Activated T-helper 1 cell treated with anti-CD3 and anti-CD28 coated beads, Interleukin-2, amount 50 U/mL, for 16 hours (primary cell): ENCODE results near the gene CARD11.

ENCODE experiments used
- DNase-seq, 2 donors: peaks; one replicate each; pipeline ENCODE4 v3.0.0-alpha.2; 2020; ENCODE audit warnings: low read depth in 1 of 2, low spot score in 1 of 2

CARD11 gene

DNA sequence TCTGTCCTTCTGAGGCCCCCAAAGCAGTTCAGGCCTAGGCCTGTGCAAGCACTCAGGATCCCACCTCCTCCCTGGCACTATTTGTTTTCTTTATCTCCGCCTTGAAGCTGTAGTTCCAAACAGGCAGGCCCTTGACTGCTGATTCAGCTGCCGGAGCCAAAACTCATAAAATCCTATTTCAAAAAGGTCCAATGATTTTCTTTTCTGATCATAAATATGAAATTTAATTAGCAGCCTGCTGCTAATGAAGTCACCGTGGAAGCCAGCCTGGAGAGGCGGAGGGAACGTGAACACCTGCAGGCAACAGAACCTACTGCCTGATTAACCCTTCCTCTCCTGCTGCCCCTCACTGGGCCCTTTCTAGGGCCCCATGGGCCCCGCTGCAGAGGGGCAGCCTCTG is 60.1 kb downstream of the CARD11 start:
- DNase-seq: no peak

GRCh38 chr7:2982831-2983230 is 60.8 kb downstream of the CARD11 start:
- peak; percentile 22 for DNase-seq

DNA sequence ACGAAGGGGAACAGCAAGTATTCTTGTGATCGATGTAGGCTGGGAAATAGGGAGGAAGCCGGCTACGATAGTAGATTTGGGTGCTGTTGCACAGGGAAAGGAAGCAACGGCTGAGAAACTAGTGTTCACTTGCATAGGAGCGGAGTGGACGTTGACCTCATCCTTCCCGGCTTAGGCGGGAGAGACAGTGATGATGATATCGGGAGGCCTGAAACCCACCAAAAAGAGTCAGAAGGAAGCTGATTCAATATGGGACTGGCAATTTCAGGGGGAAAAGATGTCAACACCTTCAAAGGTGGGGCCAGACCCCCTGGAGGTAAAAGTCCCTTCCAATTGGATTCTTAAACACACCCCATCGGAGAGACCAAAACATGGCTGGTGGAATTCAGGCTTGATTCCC is 61.3 kb downstream of the CARD11 start:
- DNase-seq: no peak

DNA sequence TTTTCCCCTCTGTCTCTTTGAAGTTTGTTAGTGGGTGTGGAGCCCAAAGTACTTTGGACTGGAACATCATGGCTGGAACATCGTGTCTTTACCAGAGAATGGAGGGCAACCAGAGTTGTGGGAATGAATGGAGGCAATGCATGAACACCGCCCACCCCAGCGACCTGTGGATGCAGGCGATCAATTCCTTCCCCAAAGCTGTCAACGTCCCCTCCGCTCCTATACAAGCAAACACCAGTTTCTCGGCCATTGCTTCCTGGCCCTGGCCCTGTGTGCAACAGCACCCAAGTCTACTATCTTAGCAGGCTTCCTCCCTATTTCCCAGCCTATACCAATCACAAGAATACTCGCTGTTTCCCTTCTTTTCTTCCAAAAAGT is 62.6 kb downstream of the CARD11 start:
- DNase-seq: no peak

- DNase-seq: no peak
These were observed 63.1 kb downstream of the CARD11 start for GRCh38 chr7:2980401-2981102.

GRCh38 chr7:2979951-2980350 is 63.7 kb downstream of the CARD11 start:
- DNase-seq: no peak

GRCh38 chr7:2979201-2979631 is 64.5 kb downstream of the CARD11 start:
- DNase-seq: no peak

GRCh38 chr7:2978408-2978807 is 65.3 kb downstream of the CARD11 start:
- DNase-seq: peak in 1 of 2 donors; percentile 68

- no peak for DNase-seq
These were observed 67.8 kb downstream of the CARD11 start for GRCh38 chr7:2975821-2976371.

- DNase-seq: no peak
These were observed 69.4 kb downstream of the CARD11 start for GRCh38 chr7:2974093-2974819.

DNA sequence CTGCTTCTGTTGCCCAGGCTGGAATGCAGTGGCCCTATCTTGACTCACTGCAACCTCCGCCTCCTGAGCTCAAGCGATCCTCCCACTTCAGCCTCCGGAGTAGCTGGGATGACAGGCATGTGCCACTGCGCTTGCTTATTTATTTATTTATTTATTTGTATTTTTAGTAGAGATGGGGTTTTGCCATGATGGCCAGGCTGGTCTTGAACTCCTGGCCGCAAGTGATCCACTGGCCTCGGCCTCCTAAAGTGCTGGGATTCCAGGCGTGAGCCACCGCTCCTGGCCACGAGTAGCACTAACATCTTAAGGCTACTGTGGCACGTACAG is 70.9 kb downstream of the CARD11 start:
- no peak for DNase-seq

- DNase-seq: no peak
These were observed 71.5 kb downstream of the CARD11 start for GRCh38 chr7:2971914-2972834.

- DNase-seq: no peak
These were observed 72.8 kb downstream of the CARD11 start for GRCh38 chr7:2970861-2971260.

DNA sequence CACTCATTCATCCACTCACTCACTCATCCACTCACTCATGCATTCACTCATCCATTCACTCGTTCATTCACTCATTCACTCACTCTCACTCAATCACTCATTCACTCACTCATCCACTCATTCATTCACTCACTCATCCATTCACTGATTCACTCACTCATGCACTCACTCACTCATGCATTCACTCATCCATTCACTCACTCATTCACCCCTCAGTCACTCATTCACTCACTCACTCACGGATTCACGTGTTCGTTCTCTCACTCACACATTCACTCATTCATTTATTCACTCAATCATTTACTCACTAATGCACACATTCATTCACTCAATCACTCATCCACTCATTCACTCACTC is 73.4 kb downstream of the CARD11 start:
- no peak for DNase-seq

DNA sequence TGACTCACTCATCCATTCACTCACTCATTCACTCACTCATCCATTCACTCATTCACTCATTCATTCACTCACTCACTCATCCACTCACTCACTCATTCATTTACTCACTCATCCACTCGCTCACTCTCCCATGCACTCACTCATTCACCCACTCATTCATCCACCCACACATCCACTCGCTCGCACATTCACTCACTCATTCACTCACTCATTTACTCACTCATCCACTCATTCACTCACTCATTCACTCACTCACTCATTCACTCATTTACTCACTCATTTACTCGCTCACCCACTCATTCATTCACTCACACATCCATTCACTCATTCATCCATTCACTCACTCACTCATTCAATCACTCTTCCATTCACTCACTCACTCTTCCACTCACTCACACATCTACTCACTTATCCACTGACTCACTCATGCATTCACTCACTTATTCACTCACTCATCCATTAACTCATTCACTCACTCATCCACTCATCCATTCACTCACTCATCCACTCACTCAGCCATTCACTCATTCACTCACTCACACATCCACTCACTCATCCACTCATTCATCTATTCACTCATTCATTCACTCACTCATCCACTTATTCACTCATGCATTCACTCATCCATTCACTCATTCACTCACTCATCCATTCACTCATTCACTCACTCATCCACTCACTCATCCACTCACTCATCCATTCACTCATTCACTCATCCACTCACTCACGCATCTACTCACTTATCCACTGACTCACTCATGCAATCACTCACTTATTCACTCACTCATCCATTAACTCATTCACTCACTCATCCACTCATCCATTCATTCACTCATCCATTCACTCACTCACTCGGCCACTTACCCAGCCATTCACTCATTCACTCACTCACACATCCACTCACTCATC is 74.0 kb downstream of the CARD11 start:
- no peak for DNase-seq

DNA sequence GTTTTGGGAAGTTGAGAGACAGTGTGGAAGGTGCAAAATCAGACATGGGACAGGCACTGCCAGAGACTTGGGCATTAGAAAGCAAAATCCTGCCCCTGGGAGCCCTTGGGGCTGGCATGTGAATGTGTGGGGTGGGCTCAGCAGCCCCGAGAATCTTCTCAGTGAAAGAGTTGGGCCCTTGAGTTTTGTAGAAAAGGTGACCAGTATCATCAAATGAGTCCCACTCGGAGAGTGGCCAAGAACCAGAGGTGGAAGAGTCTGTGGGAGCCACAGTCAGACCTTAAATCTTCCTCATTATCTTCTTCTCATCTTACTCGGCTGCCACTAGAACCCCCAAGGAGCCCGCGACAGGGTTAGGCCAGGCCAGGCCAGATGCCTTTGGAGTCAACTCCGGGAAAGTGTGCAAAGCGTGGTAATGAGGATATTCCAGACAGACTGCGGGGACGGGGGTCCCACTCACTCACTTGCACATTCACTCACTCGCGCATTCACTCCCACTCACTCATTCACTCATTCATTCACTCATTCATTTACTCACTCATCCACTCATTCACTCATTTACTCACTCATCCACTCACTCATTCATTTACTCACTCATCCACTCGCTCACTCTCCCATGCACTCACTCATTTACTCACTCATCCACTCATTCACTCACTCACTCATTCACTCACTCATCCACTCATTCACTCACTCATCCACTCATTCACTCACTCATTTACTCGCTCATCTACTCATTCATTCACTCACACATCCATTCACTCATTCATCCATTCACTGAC is 74.9 kb downstream of the CARD11 start:
- no peak for DNase-seq

DNA sequence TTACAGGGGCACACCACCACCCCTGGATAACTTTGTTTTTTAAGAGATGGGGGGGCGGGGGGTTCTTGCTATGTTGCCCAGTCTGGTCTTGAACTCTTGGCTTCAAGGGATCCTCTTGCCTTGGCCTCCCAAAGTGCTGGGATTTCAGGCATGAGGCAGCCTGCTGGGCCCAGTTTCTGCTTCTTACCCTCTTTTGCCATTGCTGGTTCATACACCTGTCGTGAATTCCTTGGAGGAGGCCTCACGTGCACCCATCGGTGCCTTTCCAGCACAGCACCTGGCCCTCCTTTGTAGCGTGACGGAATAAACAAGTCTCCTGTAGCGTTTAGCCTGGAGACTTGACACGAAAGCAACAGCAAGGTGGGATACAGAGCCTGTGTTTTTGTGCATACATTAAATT is 75.5 kb downstream of the CARD11 start:
- no peak for DNase-seq

- DNase-seq: no peak
These were observed 76.0 kb downstream of the CARD11 start for GRCh38 chr7:2967705-2968104.

DNA sequence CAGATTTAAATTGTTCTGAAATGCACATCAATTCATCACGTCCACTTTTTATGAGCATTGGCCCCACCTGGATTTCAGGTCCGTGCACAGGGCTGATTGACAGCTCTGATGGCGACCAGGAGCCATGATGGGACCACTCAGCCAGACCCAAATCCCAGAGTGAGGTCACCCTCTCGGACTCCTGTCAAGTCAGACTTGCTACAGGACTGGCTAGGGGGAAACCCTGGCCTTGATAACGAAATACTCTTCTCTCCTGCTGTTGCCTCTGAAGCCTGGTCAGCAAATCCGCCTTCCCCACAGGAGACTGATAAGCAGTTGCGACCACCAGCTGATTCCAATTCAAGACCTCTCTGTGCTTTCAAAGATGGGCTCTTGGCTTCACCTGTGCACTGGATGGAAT is 76.4 kb downstream of the CARD11 start:
- no peak for DNase-seq
